Choroid plexus epithelial cell (primary cell): Measurements from ENCODE around the gene ERI3.

Experiments used
- DNase-seq: peaks from one replicate; pipeline ENCODE4 v3.0.0-alpha.2; 2010; ENCODE audit warnings: low read depth
- H3K4me3 ChIP-seq: 2 replicates; pipeline ENCODE4 v1.5.1; 2011; ENCODE audit warnings: low read depth, mild to moderate bottlenecking, control low read depth, low read length, moderate library complexity
- TF ChIP-seq, protein P1 (sequence below): conservative IDR thresholded peaks from 2 replicates; pipeline ENCODE4 v1.5.1; 2011; ENCODE audit warnings: low read depth, mild to moderate bottlenecking, control low read depth, inconsistent platforms, low read length, moderate library complexity

The ERI3 gene

DNA sequence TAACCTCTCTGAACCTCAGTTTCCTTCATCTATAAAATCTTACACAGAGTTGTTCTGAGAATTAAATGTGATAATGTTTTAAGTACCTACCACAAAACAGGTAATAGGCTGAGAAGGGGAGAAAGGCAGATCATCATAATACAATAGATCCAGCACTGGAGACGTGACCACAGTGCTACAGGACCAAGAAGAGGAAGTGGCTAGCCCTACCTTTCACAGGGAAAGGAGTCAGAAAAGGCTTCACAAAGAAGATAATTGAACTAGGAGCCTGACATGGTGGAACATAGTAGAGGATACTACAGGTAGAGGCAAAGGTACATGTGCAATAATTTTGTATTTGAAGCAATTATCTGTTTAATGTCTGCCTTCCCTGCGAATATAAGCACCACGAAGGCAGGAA lies 45.1 kb downstream of the ERI3 start:
- TF ChIP-seq, protein P1, sequence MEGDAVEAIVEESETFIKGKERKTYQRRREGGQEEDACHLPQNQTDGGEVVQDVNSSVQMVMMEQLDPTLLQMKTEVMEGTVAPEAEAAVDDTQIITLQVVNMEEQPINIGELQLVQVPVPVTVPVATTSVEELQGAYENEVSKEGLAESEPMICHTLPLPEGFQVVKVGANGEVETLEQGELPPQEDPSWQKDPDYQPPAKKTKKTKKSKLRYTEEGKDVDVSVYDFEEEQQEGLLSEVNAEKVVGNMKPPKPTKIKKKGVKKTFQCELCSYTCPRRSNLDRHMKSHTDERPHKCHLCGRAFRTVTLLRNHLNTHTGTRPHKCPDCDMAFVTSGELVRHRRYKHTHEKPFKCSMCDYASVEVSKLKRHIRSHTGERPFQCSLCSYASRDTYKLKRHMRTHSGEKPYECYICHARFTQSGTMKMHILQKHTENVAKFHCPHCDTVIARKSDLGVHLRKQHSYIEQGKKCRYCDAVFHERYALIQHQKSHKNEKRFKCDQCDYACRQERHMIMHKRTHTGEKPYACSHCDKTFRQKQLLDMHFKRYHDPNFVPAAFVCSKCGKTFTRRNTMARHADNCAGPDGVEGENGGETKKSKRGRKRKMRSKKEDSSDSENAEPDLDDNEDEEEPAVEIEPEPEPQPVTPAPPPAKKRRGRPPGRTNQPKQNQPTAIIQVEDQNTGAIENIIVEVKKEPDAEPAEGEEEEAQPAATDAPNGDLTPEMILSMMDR, result no peak
- no peak for DNase-seq
- H3K4me3 ChIP-seq, result no peak overlapping the region

DNA sequence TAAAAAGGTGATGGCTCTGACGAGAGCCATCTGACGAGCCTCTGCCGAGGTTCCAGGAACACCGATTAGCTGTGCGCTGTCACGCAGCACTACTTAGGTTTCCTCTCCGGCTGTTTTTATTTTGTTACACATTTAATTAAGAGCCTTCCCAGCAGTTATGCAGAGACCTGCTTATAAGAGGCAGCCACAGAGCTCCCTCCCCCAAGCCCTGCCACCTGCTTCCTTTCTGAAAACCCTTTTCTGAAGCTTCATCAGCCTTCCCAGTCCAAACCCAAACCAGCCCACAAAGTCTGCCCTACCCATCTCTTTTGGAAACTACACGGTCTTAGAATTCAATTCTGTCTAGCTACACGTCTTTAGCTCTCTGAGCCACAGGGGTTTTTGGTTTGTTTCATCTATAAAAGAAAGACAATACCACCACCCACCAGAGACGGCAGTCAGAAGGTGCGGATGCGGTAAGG lies 49.1 kb downstream of the ERI3 start:
- no peak overlapping the region for H3K4me3 ChIP-seq
- TF ChIP-seq, protein P1, result no peak
- DNase-seq, result no peak

DNA sequence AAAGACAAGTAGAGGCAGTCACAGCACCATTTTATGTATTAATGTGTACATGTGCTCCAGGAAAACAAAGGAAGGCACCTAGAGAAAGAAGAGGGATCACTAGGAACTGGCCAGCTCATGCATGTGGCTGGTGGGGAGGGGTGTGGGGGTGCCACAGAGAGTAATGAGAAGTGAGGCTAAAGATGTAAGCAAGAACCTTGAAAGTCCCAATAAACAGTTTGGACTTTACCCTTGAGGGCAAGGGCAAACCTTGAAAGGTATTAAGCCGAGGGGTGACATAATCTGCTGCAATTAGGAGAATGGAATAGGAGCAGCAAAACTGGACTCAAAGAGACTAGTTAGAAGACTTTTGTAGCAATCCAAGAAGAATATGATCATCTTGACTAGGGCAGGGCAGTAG lies 51.5 kb downstream of the ERI3 start:
- DNase-seq, result no peak
- no peak overlapping the region for H3K4me3 ChIP-seq
- TF ChIP-seq, protein P1, result no peak

GRCh38 chr1:44302541-44302940 lies 52.5 kb downstream of the ERI3 start:
- DNase-seq, result no peak
- TF ChIP-seq, protein P1, result no peak
- H3K4me3 ChIP-seq, result no peak overlapping the region

DNA sequence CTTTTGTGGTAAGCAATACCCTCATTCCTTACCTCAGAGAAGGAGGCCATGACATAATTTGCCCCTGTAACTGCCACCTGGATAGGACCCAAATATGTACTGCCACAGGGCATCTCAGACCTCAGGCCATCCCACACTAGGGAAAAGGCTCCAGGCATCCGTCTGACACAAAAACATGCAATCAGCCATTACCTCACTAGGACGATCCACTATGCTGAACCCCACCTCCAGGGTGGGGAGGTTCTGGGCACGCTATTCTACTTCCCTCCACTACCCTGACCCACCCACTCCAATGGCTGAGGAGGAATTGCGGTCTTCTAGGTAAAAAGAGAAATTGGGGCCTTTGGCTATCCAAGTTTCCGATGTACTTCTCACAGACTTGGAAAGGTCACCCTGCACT lies 53.6 kb downstream of the ERI3 start:
- no peak overlapping the region for H3K4me3 ChIP-seq
- TF ChIP-seq, protein P1, result no peak
- DNase-seq, result no peak

DNA sequence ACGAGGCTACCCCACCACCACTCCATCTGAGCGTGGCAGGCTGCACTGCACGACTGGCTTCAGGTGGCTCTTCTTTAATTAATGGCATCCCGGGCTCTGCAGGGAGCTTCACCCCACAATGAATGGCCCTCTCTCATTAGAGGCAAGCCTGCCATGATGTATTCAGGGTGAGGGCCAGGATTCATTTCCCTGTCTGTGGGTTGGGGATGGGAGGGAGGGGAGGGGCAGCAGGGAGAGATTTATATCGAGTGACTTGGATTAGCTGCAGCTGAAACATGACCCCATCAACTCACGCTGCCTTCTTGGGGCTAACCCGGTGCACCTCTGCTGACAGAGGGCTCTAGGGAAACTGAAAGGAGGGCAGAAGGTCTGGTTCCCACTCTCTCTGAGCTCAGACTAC lies 54.2 kb downstream of the ERI3 start:
- DNase-seq, result no peak

More for the DNA sequence above, 54.2 kb downstream of the ERI3 start:
- TF ChIP-seq, protein P1, result no peak
- H3K4me3 ChIP-seq, result no peak overlapping the region
